Vagina (tissue), 2 donors: Measurements from ENCODE around the gene PLK3.

ENCODE experiments used
- POLR2A ChIP-seq, 2 donors: fragments of 450-650 bp; IDR thresholded peaks; one replicate each; pipeline ENCODE4 v1.6.1; 2017; ENCODE audit warnings: antibody characterized with exemption in 2 of 2, mild to moderate bottlenecking in 2 of 2, moderate library complexity in 2 of 2
- TF ChIP-seq, protein P1 (sequence below), 3 experiments: fragments of 450-650 bp in 2 of 3; fragments of 200-600 bp in 1 of 3; sonication (generic) in 1 of 3; IDR thresholded peaks; one replicate each; pipeline ENCODE4 v1.5.1; 2017 to 2019; ENCODE audit warnings: antibody characterized with exemption in 3 of 3, mild to moderate bottlenecking in 2 of 3, moderate library complexity in 2 of 3

DNA sequence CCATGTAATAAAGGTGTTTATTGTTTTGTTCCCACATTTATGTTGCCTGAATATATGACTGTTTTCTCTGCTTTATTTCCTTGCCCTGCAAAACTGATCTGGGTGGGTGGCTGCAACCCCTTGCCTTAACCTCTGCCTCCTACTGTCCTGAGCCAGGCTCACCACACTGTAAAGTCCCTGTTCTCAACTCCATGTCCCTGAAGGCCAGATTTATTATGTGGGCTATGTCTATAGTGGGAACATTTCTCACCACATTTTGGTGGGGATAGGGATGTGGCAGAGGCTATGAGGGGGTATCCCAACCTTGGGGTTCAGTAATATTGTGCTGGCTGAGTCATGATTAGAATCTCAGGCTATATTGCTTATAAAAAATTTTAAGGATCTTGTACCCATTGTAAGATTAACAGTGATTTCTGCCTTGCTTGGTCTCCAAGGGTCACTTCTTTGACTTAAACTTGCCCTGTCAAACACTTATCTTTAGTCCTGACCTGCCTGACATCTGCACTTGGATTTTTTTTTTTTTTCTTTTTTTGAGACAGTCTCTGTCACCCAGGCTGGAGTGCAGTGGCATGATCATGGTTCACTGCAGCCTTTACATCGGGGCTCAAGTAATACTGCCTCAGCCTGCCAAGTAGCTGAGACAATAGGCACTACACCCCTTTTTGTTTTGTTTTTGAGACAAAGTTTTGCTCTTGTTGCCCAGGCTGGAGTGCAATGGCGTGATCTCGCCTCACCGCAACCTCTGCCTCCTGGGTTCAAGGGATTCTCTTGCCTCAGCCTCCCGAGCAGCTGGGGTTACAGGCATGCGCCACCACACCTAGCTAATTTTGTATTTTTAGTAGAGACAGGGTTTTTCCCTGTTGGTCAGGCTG lies 21.2 kb upstream of the PLK3 start:
- no peak for TF ChIP-seq POLR2A (IDR thresholded peaks at IDR 0.05)
- TF ChIP-seq, protein P1, sequence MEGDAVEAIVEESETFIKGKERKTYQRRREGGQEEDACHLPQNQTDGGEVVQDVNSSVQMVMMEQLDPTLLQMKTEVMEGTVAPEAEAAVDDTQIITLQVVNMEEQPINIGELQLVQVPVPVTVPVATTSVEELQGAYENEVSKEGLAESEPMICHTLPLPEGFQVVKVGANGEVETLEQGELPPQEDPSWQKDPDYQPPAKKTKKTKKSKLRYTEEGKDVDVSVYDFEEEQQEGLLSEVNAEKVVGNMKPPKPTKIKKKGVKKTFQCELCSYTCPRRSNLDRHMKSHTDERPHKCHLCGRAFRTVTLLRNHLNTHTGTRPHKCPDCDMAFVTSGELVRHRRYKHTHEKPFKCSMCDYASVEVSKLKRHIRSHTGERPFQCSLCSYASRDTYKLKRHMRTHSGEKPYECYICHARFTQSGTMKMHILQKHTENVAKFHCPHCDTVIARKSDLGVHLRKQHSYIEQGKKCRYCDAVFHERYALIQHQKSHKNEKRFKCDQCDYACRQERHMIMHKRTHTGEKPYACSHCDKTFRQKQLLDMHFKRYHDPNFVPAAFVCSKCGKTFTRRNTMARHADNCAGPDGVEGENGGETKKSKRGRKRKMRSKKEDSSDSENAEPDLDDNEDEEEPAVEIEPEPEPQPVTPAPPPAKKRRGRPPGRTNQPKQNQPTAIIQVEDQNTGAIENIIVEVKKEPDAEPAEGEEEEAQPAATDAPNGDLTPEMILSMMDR (IDR thresholded peaks at IDR 0.05): no peak
